ENCODE measurements around the gene ACVR1B. TPM values are rescaled to one million over a fixed set of nuclear protein-coding genes. Genes with fewer than 3 reads are reported as not detected.

The ACVR1B gene
- total and polyA plus RNA-seq, 11 donors = 7.4 to 19.8 (median 11.6) TPM

- no peak for ATAC-seq
- Histone ChIP-seq H3K4me1 (peaks cover 7 to 48% (median 29%) of the 10 kb centered on the region in 12 donors), H3K4me3 (no peak overlapping the region), H3K27me3 (no peaks in the 10 kb centered on the region), H3K27ac (no peak overlapping the region), H3K9me3 (no peaks in the 10 kb centered on the region), H3K36me3 (no peaks in the 10 kb centered on the region)
- intact Hi-C loops (cut with DNase I) = loop anchor here in 1 of 10 donors (10.0 kb wide), 1 partner anchor 45 kb away; no protein-coding TSS in a partner anchor
- 89 to 99% (median 95%) methylated on average over 2 of the region's 2 CpGs for WGBS, 4 donors
- no peak for TF ChIP-seq POLR2A (IDR thresholded peaks at IDR 0.05)
- TF ChIP-seq, protein P1, sequence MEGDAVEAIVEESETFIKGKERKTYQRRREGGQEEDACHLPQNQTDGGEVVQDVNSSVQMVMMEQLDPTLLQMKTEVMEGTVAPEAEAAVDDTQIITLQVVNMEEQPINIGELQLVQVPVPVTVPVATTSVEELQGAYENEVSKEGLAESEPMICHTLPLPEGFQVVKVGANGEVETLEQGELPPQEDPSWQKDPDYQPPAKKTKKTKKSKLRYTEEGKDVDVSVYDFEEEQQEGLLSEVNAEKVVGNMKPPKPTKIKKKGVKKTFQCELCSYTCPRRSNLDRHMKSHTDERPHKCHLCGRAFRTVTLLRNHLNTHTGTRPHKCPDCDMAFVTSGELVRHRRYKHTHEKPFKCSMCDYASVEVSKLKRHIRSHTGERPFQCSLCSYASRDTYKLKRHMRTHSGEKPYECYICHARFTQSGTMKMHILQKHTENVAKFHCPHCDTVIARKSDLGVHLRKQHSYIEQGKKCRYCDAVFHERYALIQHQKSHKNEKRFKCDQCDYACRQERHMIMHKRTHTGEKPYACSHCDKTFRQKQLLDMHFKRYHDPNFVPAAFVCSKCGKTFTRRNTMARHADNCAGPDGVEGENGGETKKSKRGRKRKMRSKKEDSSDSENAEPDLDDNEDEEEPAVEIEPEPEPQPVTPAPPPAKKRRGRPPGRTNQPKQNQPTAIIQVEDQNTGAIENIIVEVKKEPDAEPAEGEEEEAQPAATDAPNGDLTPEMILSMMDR (IDR thresholded peaks at IDR 0.05) = no peak
- no peak for DNase-seq
Observed at GRCh38 chr12:51969643-51970042, 18.1 kb downstream of the ACVR1B start.

- no peak for ATAC-seq
- TF ChIP-seq POLR2A (IDR thresholded peaks at IDR 0.05) = no peak
- TF ChIP-seq, protein P1 (IDR thresholded peaks at IDR 0.05) = peak in 5 of 12 donors; percentile 24 to 34 (median 28)
- Histone ChIP-seq H3K27ac (peak overlapping the region in 1 of 12 donors; percentile 88), H3K27me3 (no peaks in the 10 kb centered on the region), H3K4me3 (no peak overlapping the region), H3K9me3 (no peaks in the 10 kb centered on the region), H3K36me3 (peaks cover 0 to 11% (median 8%) of the 10 kb centered on the region in 9 donors), H3K4me1 (peaks cover 7 to 62% (median 32%) of the 10 kb centered on the region in 12 donors)
- no peak for DNase-seq
- 88 to 91% (median 88%) methylated on average over 13 of the region's 13 CpGs for WGBS, 4 donors
- intact Hi-C loops (cut with DNase I) = loop anchor here in 1 of 10 donors (10.0 kb wide), 1 partner anchor 46 kb away; no protein-coding TSS in a partner anchor
Observed at GRCh38 chr12:51970904-51971646, 19.6 kb downstream of the ACVR1B start.

GRCh38 chr12:51971679-51972421 lies 20.4 kb downstream of the ACVR1B start:
- H3K4me1 ChIP-seq = peaks cover 7 to 70% (median 32%) of the 10 kb centered on the region in 12 donors
- ATAC-seq (no peak), DNase-seq (no peak)
- WGBS, 4 donors = 77 to 83% (median 79%) methylated on average over 4 of the region's 4 CpGs
- peaks cover 0 to 18% (median 16%) of the 10 kb centered on the region in 9 donors for H3K36me3 ChIP-seq
- no peaks in the 10 kb centered on the region for H3K27me3 ChIP-seq
- peak overlapping the region in 1 of 12 donors; percentile 88 for H3K27ac ChIP-seq
- H3K4me3 ChIP-seq = peak overlapping the region in 1 of 12 donors; percentile 10
- TF ChIP-seq, protein P1 (IDR thresholded peaks at IDR 0.05) = no peak
- TF ChIP-seq POLR2A (IDR thresholded peaks at IDR 0.05) = no peak
- intact Hi-C loops (cut with DNase I) = loop anchor here in 1 of 10 donors (10.0 kb wide), 1 partner anchor 47 kb away; no protein-coding TSS in a partner anchor
- H3K9me3 ChIP-seq = no peaks in the 10 kb centered on the region

- peak overlapping the region in 1 of 12 donors; percentile 10 for H3K4me3 ChIP-seq
- H3K9me3 ChIP-seq = no peaks in the 10 kb centered on the region
- peak overlapping the region in 2 of 12 donors; percentile 13 to 88 for H3K27ac ChIP-seq
- intact Hi-C loops (cut with DNase I) = loop anchor here in 1 of 10 donors (10.0 kb wide), 1 partner anchor 48 kb away; no protein-coding TSS in a partner anchor
- H3K4me1 ChIP-seq = peaks cover 7 to 76% (median 32%) of the 10 kb centered on the region in 12 donors
- no peaks in the 10 kb centered on the region for H3K27me3 ChIP-seq
- no peak for DNase-seq
- peaks cover 0 to 24% (median 22%) of the 10 kb centered on the region in 9 donors for H3K36me3 ChIP-seq
- WGBS, 4 donors = 73 to 86% (median 80%) methylated on average over 5 of the region's 5 CpGs
- TF ChIP-seq, protein P1 (IDR thresholded peaks at IDR 0.05) = no peak
- TF ChIP-seq POLR2A (IDR thresholded peaks at IDR 0.05) = no peak
- ATAC-seq = no peak
Observed at GRCh38 chr12:51972422-51972812, 20.9 kb downstream of the ACVR1B start.

Measured in heart left ventricle (tissue), 16 donors.